DLD1 (cell line): Measurements from ENCODE around the gene LRRC8A.
"Not testable (repeated sequence)": the region's sequence is repeated elsewhere in the genome, so short reads cannot be mapped to it uniquely, and the experiment has no call there.

Experiments
- in situ Hi-C: cut with HindIII; loops from 2 replicates; pipeline ENCODE4 v1.10.0; 2017; ENCODE audit warnings: low sequenced_read_pairs

LRRC8A gene

GRCh38 chr9:128863647-128864046, 18.3 kb upstream of the LRRC8A start:
- in situ Hi-C loops = loop anchor here (10.0 kb wide), 1 partner anchor 49 kb away; the partner anchor contains the start of gene ENDOG

DNA sequence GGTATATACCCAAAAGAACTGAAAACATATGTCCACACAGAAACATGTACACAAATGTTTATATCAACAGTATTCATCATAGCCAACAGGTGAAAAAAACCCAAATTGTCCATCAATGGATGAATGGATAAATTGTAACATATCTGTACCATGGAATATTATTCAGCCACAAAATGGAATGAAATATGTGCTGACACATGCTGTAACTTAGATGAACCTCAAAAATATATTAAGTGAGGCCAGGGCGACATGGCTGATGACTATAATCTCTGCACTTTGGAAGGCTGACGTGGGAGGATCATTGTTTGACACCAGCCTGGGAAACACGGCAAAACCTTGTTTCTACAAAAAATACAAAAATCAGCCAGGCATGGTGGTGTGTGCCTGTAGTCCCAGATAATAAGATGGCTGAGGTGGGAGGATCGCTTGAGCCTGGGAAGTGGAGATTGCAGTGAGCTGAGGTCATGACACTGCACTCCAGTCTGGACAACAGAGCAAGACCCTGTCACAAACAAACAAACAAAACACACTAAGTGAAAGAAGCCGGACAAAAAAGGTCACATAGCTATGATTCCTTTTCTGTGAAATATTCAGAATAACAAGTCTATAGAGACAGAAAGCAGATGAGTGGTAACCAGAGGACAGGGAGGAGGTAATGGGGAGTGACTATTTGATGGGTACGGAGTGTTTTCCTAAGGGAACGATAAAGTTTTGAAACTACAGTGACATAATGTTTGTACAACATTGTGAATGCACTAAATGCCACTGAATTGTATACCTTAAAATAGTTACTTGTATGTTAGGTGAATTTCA, 11.6 kb upstream of the LRRC8A start:
- in situ Hi-C loops = no loop called here

- in situ Hi-C loops = not testable (repeated sequence)
Observed at GRCh38 chr9:128870941-128871265, 11.0 kb upstream of the LRRC8A start.

- in situ Hi-C loops = no loop called here
Observed at GRCh38 chr9:128877852-128878251, 4.1 kb upstream of the LRRC8A start.

- in situ Hi-C loops = no loop called here
Observed at GRCh38 chr9:128882677-128883603, 1.0 kb downstream of the LRRC8A start.

DNA sequence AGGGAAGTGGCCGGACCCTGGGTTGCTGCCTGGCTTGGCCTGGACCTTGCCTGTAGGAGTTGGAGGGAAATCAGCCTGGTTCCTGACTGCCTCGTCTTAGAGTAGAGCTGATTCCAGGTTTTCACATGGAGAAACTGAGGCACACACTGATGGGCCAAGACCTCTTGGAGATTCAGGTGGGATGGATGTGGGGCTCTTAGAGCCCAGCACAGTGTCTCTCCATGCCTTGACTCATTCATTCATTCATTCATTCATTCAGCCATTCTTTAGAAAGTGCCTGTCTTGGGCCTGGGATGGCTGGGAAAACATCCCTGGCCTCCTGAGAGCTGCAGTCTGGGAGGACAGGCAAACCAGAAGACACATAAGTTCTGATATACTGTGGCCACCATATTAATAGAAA, 2.2 kb downstream of the LRRC8A start:
- in situ Hi-C loops = no loop called here

- in situ Hi-C loops = no loop called here
Observed at GRCh38 chr9:128885376-128885775, 3.4 kb downstream of the LRRC8A start.

- in situ Hi-C loops = no loop called here
Observed at GRCh38 chr9:128885798-128886197, 3.9 kb downstream of the LRRC8A start.

DNA sequence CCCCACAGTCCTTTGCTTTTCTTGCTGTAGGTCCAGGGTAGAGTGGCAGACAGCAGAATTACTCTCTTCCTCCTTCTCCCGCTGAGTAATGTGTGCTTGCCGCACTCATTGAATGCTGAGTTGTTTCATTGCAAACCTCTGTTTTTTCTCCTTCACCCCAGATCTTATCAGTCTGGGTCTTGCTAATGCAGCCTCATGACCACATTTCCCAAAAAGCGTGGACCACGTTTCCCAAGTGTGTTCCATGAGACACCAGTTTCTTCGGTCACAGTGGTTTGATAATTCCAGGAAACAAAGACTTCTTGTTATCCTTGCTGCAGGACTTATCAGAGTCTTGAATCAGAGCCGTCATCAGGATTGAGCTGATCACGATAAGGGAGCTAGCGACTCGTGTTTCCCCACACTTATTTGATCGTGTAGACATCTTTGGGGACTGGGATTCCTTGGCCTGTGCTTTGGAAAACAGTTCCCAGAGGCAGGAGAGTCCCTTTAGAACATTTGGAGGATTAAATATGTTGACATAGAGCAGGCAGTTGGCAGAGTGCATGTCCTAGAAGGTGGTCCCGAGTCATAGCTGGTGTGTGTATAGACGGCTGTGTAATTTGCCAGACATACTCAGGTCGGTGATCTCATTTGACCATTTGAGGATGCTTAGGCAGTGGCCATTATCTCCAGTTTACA, 4.4 kb downstream of the LRRC8A start:
- in situ Hi-C loops = no loop called here

DNA sequence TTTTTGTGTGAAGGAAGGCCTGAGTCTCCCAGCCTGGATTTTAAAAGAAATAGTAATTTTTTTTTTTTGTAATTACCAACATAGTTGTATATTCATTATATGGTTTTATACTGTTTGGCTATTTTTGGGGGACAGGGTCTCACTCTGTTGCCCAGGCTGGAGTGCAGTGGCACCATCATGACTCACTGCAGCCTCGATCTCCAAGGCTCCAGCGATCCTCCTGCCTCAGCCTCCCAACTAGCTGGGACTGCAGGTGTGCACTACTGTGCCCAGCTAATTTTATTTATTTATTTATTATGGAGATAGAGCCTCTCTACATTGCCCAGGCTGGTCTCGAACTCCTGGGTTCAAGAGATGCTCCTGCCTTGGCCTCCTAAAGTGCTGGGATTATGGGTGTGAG, 5.1 kb downstream of the LRRC8A start:
- in situ Hi-C loops = no loop called here

- in situ Hi-C loops = no loop called here
Observed at GRCh38 chr9:128887914-128888350, 6.0 kb downstream of the LRRC8A start.

DNA sequence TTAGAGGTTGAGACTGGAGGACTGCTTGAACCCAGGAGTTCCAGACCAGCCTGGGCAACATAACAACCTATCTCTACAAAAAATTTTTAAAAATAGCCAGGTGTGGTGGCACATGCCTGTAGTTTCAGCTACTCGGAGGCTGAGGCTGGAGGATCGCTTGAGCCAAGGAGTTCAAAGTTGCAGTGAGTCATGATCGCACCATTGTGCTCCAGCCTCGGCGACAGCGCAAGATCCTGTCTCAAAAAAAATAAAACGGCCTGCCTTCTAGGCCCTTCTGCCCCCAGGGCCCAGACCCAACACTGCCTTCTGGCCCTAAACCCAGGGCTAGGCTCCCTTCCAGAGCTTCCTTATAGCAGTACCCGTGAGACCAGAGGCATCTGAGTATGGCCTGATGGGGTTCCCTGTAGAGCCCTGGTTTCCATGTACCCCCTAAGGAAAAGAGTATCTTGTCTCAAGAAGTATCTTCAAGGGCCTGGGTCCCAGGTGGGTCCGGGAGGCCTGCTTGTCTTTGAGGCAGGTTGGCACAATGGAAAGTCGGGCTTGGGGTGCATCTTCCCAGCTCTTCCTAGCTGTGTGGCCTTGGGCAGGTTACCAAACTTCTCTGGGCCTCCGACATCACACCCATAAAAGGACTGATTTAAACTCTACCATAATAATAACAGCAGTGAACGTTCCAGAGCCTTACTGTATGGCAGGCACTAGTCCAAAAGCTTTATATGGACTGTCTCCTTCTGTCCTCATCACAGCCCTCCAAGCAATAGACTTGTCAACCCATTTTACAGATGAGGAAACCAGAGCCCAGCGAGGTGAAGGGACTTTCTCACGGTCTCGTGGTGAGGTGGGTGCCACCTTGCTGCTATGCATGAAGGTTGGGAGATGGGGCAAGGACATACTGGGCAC, 9.6 kb downstream of the LRRC8A start:
- in situ Hi-C loops = no loop called here

- in situ Hi-C loops = no loop called here
Observed at GRCh38 chr9:128892221-128892921, 10.4 kb downstream of the LRRC8A start.

DNA sequence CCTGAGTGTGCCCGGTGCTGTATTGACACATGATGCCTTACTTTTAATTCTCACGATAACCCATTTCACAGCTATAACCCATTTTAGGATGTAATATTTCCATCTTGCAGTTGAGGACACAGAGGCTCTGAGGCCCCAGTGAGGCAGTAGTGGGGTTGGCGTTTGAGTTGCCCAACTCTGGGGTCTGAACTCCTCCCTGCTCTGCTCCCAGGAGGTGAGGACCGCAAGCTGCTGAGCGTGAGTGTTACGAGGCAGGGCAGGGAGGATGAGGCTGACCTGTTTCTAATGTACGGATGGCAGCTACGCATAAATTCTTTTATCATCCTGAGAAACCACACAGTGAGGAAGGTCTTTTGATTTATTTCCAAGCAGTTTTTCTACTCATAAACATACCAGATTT, 11.4 kb downstream of the LRRC8A start:
- in situ Hi-C loops = no loop called here

DNA sequence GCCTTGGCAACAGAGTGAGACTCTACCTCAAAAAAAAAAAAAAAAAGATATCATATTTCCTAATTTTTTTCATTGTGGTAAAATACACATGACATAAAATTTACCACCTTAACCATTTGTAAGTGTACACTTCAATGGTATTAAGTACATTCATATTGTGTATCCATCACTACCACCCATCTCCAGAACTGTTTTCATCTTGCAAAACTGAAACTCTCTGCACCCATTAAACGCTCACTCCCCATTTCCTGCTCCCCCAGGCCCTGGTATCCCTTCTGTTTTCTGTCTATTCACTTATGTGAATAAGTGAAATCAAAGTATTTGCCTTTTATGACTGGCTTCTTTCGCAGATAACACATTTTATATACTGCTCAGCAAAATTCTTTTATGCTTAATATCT, 12.8 kb downstream of the LRRC8A start:
- in situ Hi-C loops = no loop called here

- in situ Hi-C loops = no loop called here
Observed at GRCh38 chr9:128895556-128895955, 13.6 kb downstream of the LRRC8A start.

DNA sequence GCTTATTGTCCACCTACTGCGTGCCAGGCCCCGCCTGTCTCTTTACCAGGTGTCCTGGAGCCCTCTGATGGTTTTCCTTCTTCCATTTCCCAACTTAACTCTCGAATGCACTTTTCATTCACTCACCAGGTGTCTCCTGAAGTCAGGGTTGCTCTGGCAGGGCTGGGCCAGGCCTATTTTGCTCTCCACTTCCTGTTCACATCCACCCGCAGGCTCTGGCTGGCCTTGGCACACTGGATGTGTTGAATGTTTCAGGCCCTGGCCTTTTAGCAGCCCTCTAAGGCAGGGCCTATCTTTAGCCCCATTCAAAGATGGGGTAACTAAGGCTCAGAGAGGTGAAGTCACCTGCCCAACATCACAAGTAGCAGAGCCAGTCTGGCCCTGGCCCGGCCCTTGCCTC, 16.4 kb downstream of the LRRC8A start:
- in situ Hi-C loops = no loop called here

GRCh38 chr9:128898845-128899565, 17.1 kb downstream of the LRRC8A start:
- in situ Hi-C loops = no loop called here
